ENCODE measurements around the gene P4HA1. TPM values are rescaled to one million over a fixed set of nuclear protein-coding genes. Genes with fewer than 3 reads are reported as not detected.
A peak's percentile ranks its signal among the peaks of the same experiment; 100 is the strongest.
"Not testable (repeated sequence)": the region's sequence is repeated elsewhere in the genome, so short reads cannot be mapped to it uniquely, and the experiment has no call there.

Gene P4HA1
- total RNA-seq, 1 experiment from 2014 or later = 315 TPM

GRCh38 chr10:73043766-73044377 is 52.8 kb downstream of the P4HA1 start:
- no peak for DNase-seq (ENCODE audit: low read depth)

- DNase-seq (ENCODE audit: low read depth) = no peak
Observed at GRCh38 chr10:73043319-73043718, 53.3 kb downstream of the P4HA1 start.

- no peak for DNase-seq (ENCODE audit: low read depth)
Observed at GRCh38 chr10:73042130-73042529, 54.5 kb downstream of the P4HA1 start.

GRCh38 chr10:73039635-73040034 is 57.0 kb downstream of the P4HA1 start:
- no peak for DNase-seq (ENCODE audit: low read depth)

GRCh38 chr10:73036285-73036684 is 60.4 kb downstream of the P4HA1 start:
- DNase-seq (ENCODE audit: low read depth) = not testable (repeated sequence)

- no peak for DNase-seq (ENCODE audit: low read depth)
Observed at GRCh38 chr10:73032536-73032935, 64.1 kb downstream of the P4HA1 start.

- DNase-seq (ENCODE audit: low read depth) = not testable (repeated sequence)
Observed at GRCh38 chr10:73026623-73027022, 70.0 kb downstream of the P4HA1 start.

GRCh38 chr10:73023455-73024070 is 73.1 kb downstream of the P4HA1 start:
- not testable (repeated sequence) for DNase-seq (ENCODE audit: low read depth)

GRCh38 chr10:73022961-73023360 is 73.7 kb downstream of the P4HA1 start:
- not testable (repeated sequence) for DNase-seq (ENCODE audit: low read depth)

GRCh38 chr10:73021538-73022164 is 75.0 kb downstream of the P4HA1 start:
- not testable (repeated sequence) for DNase-seq (ENCODE audit: low read depth)

GRCh38 chr10:73021050-73021449 is 75.6 kb downstream of the P4HA1 start:
- DNase-seq (ENCODE audit: low read depth) = no peak

GRCh38 chr10:73019100-73019499 is 77.6 kb downstream of the P4HA1 start:
- DNase-seq (ENCODE audit: low read depth) = no peak

GRCh38 chr10:73018632-73019031 is 78.0 kb downstream of the P4HA1 start:
- no peak for DNase-seq (ENCODE audit: low read depth)

- DNase-seq (ENCODE audit: low read depth) = no peak
Observed at GRCh38 chr10:73017955-73018480, 78.6 kb downstream of the P4HA1 start.

GRCh38 chr10:73015779-73016178 is 80.9 kb downstream of the P4HA1 start:
- DNase-seq (ENCODE audit: low read depth) = no peak

- DNase-seq (ENCODE audit: low read depth) = no peak
Observed at GRCh38 chr10:73003822-73004221, 92.8 kb downstream of the P4HA1 start.

GRCh38 chr10:73000973-73001372 is 95.7 kb downstream of the P4HA1 start:
- DNase-seq (ENCODE audit: low read depth) = no peak

GRCh38 chr10:72997099-72997498 is 99.6 kb downstream of the P4HA1 start:
- no peak for DNase-seq (ENCODE audit: low read depth)

GRCh38 chr10:72995459-72995858 is 101.2 kb downstream of the P4HA1 start:
- not testable (repeated sequence) for DNase-seq (ENCODE audit: low read depth)

- not testable (repeated sequence) for DNase-seq (ENCODE audit: low read depth)
Observed at GRCh38 chr10:72989771-72990170, 106.9 kb downstream of the P4HA1 start.

GRCh38 chr10:72984618-72985017 is 112.0 kb downstream of the P4HA1 start:
- not testable (repeated sequence) for DNase-seq (ENCODE audit: low read depth)

GRCh38 chr10:72981882-72982529 is 114.7 kb downstream of the P4HA1 start:
- DNase-seq (ENCODE audit: low read depth) = peak; percentile 28
